HEK293T (cell line): ENCODE results near the gene SUPT3H.

Experiments
- CTCF ChIA-PET: fragments of 350-600 bp; formaldehyde crosslinking; extraction: SDS; loops from one replicate; lab custom pipeline; 2021; ENCODE audit warnings: antibody characterized with exemption, inconsistent platforms; lab: Yijun Ruan, JAX
- POLR2A ChIA-PET: fragments of 350-600 bp; formaldehyde crosslinking; extraction: SDS; loops from one replicate; lab custom pipeline; 2020; ENCODE audit warnings: antibody characterized with exemption, inconsistent platforms; lab: Yijun Ruan, JAX
- DNase-seq: peaks from one replicate; pipeline ENCODE4 v3.0.0; 2012; ENCODE audit warnings: mixed read lengths; ENCODE audit errors: extremely low spot score
- ARNT ChIP-seq: fragments of 450-650 bp; IDR thresholded peaks from 2 replicates; pipeline ENCODE4 v1.6.1; 2017; ENCODE audit warnings: mild to moderate bottlenecking
- BHLHE40 ChIP-seq: fragments of 450-650 bp; IDR thresholded peaks from 2 replicates; pipeline ENCODE4 v1.6.1; 2016; ENCODE audit warnings: mild to moderate bottlenecking, moderate library complexity, borderline replicate concordance
- CTBP1 ChIP-seq: fragments of 450-650 bp; IDR thresholded peaks from 2 replicates; pipeline ENCODE4 v1.6.1; 2016; ENCODE audit warnings: borderline replicate concordance
- ELF4 ChIP-seq: fragments of 450-650 bp; IDR thresholded peaks from 2 replicates; pipeline ENCODE4 v1.6.1; 2017; ENCODE audit warnings: antibody characterized with exemption
- FOXA1 ChIP-seq: fragments of 450-650 bp; IDR thresholded peaks from 2 replicates; pipeline ENCODE4 v1.6.1; 2016; ENCODE audit warnings: mild to moderate bottlenecking
- FOXK2 ChIP-seq: fragments of 450-650 bp; IDR thresholded peaks from 2 replicates; pipeline ENCODE4 v1.6.1; 2016; ENCODE audit warnings: mild to moderate bottlenecking
- FOXM1 ChIP-seq: fragments of 450-650 bp; IDR thresholded peaks from 2 replicates; pipeline ENCODE4 v1.6.1; 2017; ENCODE audit warnings: mild to moderate bottlenecking, borderline replicate concordance
- HDGF ChIP-seq: fragments of 450-650 bp; IDR thresholded peaks from 2 replicates; pipeline ENCODE4 v1.6.1; 2017; ENCODE audit warnings: antibody characterized with exemption, borderline replicate concordance
- L3MBTL2 ChIP-seq: fragments of 450-650 bp; conservative IDR thresholded peaks from 2 replicates; pipeline ENCODE4 v1.6.1; 2016; ENCODE audit warnings: mild to moderate bottlenecking
- LEF1 ChIP-seq: fragments of 450-650 bp; IDR thresholded peaks from 2 replicates; pipeline ENCODE4 v1.6.1; 2017; ENCODE audit warnings: mild to moderate bottlenecking, borderline replicate concordance
- NFRKB ChIP-seq: fragments of 450-650 bp; IDR thresholded peaks from 2 replicates; pipeline ENCODE4 v1.6.1; 2016; ENCODE audit warnings: mild to moderate bottlenecking, moderate library complexity
- SP1 ChIP-seq: fragments of 450-650 bp; IDR thresholded peaks from 2 replicates; pipeline ENCODE4 v1.6.1; 2017
- SUZ12 ChIP-seq: fragments of 450-650 bp; IDR thresholded peaks from 2 replicates; pipeline ENCODE4 v1.6.1; 2016; ENCODE audit warnings: mild to moderate bottlenecking
- TARDBP ChIP-seq: fragments of 450-650 bp; IDR thresholded peaks from 2 replicates; pipeline ENCODE4 v1.6.1; 2016
- ZNF384 ChIP-seq: fragments of 450-650 bp; IDR thresholded peaks from 2 replicates; pipeline ENCODE4 v1.6.1; 2016
- TF ChIP-seq, protein P1 (sequence below): fragments of 450-650 bp; IDR thresholded peaks from 2 replicates; pipeline ENCODE4 v1.6.1; 2016

SUPT3H gene

DNA sequence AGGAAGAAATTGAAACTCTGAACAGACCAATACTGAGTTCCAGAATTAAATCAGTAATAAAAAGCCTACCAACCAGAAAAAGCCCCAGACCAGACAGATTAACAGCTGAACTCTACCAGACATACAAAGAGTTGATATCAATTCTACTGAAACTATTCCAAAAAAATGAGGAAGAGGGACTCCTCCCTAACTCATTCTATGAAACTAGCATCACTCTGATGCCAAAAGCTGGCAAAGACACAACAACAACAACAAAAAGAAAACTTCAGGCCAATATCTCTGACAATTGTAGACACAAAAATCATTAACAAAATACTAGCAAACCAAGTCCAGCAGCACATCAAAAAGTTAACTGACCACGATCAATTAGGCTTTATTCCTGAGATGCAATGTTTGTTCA, 295.6 kb downstream of the SUPT3H start:
- ChIA-PET POLR2A (no interaction called here), CTCF (no interaction called here)
- TF ChIP-seq SP1 (no peak), NFRKB (no peak), SUZ12 (no peak), LEF1 (no peak), TARDBP (no peak), ARNT (no peak), FOXK2 (no peak)
- TF ChIP-seq, protein P1, sequence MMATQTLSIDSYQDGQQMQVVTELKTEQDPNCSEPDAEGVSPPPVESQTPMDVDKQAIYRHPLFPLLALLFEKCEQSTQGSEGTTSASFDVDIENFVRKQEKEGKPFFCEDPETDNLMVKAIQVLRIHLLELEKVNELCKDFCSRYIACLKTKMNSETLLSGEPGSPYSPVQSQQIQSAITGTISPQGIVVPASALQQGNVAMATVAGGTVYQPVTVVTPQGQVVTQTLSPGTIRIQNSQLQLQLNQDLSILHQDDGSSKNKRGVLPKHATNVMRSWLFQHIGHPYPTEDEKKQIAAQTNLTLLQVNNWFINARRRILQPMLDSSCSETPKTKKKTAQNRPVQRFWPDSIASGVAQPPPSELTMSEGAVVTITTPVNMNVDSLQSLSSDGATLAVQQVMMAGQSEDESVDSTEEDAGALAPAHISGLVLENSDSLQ, result no peak
- no peak for DNase-seq

DNA sequence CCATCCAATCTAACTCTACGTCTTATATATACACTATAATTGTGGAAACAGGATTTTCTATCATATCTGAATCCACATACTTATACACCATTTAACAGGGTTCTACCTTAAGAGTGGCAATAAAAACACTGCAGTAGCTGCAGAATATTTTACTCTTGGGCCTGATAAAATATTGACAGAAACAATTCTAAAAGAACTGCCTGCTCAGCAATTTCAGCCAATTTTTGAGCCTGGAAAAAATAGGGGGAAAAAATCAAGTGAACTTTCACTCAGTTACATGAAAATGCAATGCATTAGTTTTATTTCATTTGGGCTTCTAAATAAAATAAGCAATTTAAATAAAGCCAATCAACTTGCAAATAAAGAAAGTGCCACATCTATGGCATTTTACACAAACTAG, 296.1 kb downstream of the SUPT3H start:
- no peak for TF ChIP-seq HDGF
- TF ChIP-seq SUZ12, result no peak
- no peak for TF ChIP-seq BHLHE40
- TF ChIP-seq CTBP1, result no peak
- no peak for TF ChIP-seq L3MBTL2
- TF ChIP-seq FOXM1, result no peak
- TF ChIP-seq ELF4, result no peak
- TF ChIP-seq FOXK2, result no peak
- no peak for TF ChIP-seq ARNT
- no peak for TF ChIP-seq ZNF384
- no peak for TF ChIP-seq FOXA1
- TF ChIP-seq, protein P1, result no peak
- no peak for TF ChIP-seq NFRKB
- POLR2A ChIA-PET, result no interaction called here
- DNase-seq, result no peak
- CTCF ChIA-PET, result no interaction called here

DNA sequence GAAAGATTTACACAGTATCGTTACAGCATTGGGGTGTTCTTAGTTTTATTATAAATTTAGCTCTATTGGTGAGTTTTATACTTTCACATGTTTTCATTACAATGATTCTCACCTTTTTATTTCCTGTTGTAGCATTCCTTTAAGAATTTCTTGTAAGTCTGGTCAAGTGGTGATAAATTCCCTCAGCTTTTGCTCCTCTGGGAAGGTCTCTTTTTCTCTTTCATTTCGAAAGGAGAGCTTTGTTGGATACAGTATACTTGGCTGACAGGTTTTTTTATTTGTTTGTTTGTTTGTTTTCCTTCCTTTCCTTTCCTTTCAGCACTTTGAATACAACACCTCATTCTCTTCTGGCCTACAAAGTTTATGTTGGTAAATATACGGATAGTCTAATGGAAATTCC, 299.3 kb downstream of the SUPT3H start:
- TF ChIP-seq TARDBP, result no peak
- no peak for TF ChIP-seq BHLHE40
- TF ChIP-seq FOXM1, result no peak
- no peak for TF ChIP-seq CTBP1
- TF ChIP-seq ELF4, result no peak
- no peak for TF ChIP-seq LEF1
- TF ChIP-seq, protein P1, result no peak
- no peak for TF ChIP-seq ARNT
- TF ChIP-seq HDGF, result no peak
- TF ChIP-seq SUZ12, result no peak
- TF ChIP-seq NFRKB, result no peak
- TF ChIP-seq ZNF384, result no peak
- no peak for TF ChIP-seq L3MBTL2
- no peak for TF ChIP-seq FOXK2
- TF ChIP-seq FOXA1, result no peak
- TF ChIP-seq SP1, result no peak
- CTCF ChIA-PET, result no interaction called here
- POLR2A ChIA-PET, result no interaction called here

DNA sequence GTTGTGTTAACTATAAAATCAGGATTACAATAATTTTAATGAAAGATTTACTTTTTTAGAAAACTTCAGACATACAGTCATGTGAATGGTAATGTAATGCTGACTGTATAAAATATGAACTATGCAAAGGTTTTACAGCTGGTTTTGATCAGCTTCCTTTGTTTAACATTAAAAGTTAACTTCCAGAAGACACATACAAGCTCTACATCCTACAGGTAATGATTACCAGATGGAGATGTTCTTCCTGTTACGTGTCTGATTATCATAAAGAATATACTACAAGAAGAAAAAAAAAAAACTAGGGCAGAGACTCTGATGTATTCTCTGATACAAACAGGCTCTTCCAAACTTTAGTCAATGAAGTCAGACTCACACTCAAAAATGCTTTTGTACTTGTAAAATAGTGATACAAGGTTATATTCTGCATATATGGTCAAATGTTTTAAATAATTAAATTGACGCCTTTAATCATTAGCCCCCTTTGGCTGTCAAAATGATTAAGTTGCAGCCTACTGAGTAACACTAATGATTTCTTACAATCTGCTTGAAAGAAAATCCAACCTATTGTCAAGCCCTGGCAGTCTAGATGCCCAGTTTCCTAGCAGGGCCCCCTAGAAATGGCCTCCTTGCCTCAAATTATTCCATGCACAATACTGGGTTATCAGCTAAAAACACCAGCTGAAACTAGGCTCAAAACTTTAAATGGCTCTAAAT, 301.4 kb downstream of the SUPT3H start:
- CTCF ChIA-PET, result no interaction called here
- POLR2A ChIA-PET, result no interaction called here
- no peak for DNase-seq
- TF ChIP-seq FOXK2, result no peak
- no peak for TF ChIP-seq ARNT
- no peak for TF ChIP-seq SP1
- no peak for TF ChIP-seq ELF4
- no peak for TF ChIP-seq FOXM1
- no peak for TF ChIP-seq BHLHE40
- no peak for TF ChIP-seq NFRKB
- TF ChIP-seq ZNF384, result no peak
- TF ChIP-seq, protein P1, result no peak
- TF ChIP-seq SUZ12, result no peak

More for the DNA sequence above, 299.3 kb downstream of the SUPT3H start:
- no peak for DNase-seq

DNA sequence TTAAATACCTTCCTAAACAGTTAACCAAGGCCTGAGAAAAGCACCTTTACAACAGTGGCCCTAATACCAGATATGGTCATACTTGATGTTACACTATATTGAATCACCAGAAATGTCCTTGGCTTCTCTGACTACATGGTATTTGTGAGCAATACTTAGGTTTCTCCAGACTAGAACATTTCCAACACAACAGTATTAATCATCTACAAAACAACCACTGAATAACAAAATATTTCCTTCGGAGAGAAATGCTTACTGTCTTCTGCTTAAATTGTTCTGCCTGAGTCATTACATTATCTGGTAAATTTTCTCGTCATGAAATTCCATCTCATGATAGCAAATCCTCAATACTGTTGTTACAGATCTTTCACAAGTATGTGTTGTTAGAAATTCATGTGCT, 302.5 kb downstream of the SUPT3H start:
- CTCF ChIA-PET, result no interaction called here

DNA sequence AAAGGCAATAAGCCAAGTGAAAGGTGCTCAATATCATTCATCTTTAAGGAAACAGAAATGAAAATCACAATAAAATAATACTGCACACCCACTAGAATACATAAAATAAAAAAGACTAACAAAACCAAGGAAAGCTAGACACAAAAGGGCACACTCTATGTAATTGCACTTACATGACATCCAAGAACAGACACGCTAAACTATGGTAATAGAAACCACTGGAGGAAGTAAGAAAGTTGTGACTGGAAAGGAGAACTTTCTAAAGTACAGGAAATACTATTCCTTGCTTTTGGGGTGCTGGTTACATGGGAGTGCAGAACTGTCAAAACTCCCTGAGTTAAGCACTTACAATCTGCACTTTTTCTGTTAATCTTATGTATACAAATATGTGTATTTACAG, 303.3 kb downstream of the SUPT3H start:
- POLR2A ChIA-PET, result no interaction called here
- no peak for DNase-seq
- no peak for TF ChIP-seq BHLHE40
- TF ChIP-seq, protein P1, result no peak
- no peak for TF ChIP-seq ELF4
- no peak for TF ChIP-seq FOXM1
- no peak for TF ChIP-seq ZNF384
- no peak for TF ChIP-seq L3MBTL2
- no peak for TF ChIP-seq FOXA1
- no peak for TF ChIP-seq FOXK2
- TF ChIP-seq SP1, result no peak
- no peak for TF ChIP-seq CTBP1
- no peak for TF ChIP-seq ARNT
- no peak for TF ChIP-seq SUZ12
- TF ChIP-seq LEF1, result no peak
- CTCF ChIA-PET, result no interaction called here

More for the DNA sequence above, 302.5 kb downstream of the SUPT3H start:
- DNase-seq, result no peak
- no peak for TF ChIP-seq HDGF
- no peak for TF ChIP-seq TARDBP
- TF ChIP-seq FOXA1, result no peak
- no peak for TF ChIP-seq ZNF384
- TF ChIP-seq ELF4, result no peak
- no peak for TF ChIP-seq ARNT
- POLR2A ChIA-PET, result no interaction called here
